GM23338 (cell line): ENCODE measurements around the gene COL4A1.

ENCODE experiments used
- EZH2 ChIP-seq: fragments of 200-600 bp; sonication (generic); IDR thresholded peaks from one replicate; pipeline ENCODE4 v1.8.0; 2017; ENCODE audit warnings: antibody characterized with exemption, mild to moderate bottlenecking, low read depth; ENCODE audit not compliant: unreplicated experiment
- JUNB ChIP-seq: IDR thresholded peaks from one replicate; pipeline ENCODE4 v1.6.1; 2016; ENCODE audit warnings: antibody characterized with exemption; ENCODE audit not compliant: unreplicated experiment
- POLR2AphosphoS5 ChIP-seq: IDR thresholded peaks from 2 replicates; pipeline ENCODE4 v1.6.1; 2016; ENCODE audit warnings: antibody characterized with exemption, low read depth
- TF ChIP-seq, protein P1 (sequence below): IDR thresholded peaks from one replicate; pipeline ENCODE4 v1.6.1; 2018; ENCODE audit warnings: antibody characterized with exemption; ENCODE audit not compliant: unreplicated experiment
- TF ChIP-seq, protein P2 (sequence below), 2 experiments: fragments of 200-600 bp in 1 of 2; sonication (generic) in 1 of 2; conservative IDR thresholded peaks; 2 replicates each; pipeline versions ENCODE4 v1.5.1 to v1.6.1; 2016 to 2017; ENCODE audit warnings: antibody characterized with exemption in 2 of 2, low read depth in 2 of 2, mild to moderate bottlenecking in 2 of 2, moderate library complexity in 1 of 2

- TF ChIP-seq, protein P1, sequence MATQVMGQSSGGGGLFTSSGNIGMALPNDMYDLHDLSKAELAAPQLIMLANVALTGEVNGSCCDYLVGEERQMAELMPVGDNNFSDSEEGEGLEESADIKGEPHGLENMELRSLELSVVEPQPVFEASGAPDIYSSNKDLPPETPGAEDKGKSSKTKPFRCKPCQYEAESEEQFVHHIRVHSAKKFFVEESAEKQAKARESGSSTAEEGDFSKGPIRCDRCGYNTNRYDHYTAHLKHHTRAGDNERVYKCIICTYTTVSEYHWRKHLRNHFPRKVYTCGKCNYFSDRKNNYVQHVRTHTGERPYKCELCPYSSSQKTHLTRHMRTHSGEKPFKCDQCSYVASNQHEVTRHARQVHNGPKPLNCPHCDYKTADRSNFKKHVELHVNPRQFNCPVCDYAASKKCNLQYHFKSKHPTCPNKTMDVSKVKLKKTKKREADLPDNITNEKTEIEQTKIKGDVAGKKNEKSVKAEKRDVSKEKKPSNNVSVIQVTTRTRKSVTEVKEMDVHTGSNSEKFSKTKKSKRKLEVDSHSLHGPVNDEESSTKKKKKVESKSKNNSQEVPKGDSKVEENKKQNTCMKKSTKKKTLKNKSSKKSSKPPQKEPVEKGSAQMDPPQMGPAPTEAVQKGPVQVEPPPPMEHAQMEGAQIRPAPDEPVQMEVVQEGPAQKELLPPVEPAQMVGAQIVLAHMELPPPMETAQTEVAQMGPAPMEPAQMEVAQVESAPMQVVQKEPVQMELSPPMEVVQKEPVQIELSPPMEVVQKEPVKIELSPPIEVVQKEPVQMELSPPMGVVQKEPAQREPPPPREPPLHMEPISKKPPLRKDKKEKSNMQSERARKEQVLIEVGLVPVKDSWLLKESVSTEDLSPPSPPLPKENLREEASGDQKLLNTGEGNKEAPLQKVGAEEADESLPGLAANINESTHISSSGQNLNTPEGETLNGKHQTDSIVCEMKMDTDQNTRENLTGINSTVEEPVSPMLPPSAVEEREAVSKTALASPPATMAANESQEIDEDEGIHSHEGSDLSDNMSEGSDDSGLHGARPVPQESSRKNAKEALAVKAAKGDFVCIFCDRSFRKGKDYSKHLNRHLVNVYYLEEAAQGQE: no peak
- TF ChIP-seq, protein P2, sequence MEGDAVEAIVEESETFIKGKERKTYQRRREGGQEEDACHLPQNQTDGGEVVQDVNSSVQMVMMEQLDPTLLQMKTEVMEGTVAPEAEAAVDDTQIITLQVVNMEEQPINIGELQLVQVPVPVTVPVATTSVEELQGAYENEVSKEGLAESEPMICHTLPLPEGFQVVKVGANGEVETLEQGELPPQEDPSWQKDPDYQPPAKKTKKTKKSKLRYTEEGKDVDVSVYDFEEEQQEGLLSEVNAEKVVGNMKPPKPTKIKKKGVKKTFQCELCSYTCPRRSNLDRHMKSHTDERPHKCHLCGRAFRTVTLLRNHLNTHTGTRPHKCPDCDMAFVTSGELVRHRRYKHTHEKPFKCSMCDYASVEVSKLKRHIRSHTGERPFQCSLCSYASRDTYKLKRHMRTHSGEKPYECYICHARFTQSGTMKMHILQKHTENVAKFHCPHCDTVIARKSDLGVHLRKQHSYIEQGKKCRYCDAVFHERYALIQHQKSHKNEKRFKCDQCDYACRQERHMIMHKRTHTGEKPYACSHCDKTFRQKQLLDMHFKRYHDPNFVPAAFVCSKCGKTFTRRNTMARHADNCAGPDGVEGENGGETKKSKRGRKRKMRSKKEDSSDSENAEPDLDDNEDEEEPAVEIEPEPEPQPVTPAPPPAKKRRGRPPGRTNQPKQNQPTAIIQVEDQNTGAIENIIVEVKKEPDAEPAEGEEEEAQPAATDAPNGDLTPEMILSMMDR (conservative IDR thresholded peaks at IDR 0.05; ENCODE audit: low read depth in 2 of 2): no peak
- TF ChIP-seq EZH2 (no peak), POLR2AphosphoS5 (no peak), JUNB (no peak)
These were observed 55.7 kb downstream of the COL4A1 start for GRCh38 chr13:110251193-110251819.
